GM12878 (cell line): Measurements from ENCODE around the gene SAFB. TPM values are rescaled to one million over a fixed set of nuclear protein-coding genes. Genes with fewer than 3 reads are reported as not detected.

ENCODE experiments used
- ATAC-seq: fragments of 200-7000 bp; cut with Tn5 transposase; 3 replicates; pipeline ENCODE4 v1.9.1; 2020; ENCODE audit warnings: mild to moderate bottlenecking, moderate library complexity
- BruUV-seq: library from RNA; stranded (reverse); fragments of 400-500 nt; replicated peaks from 2 replicates; lab custom pipeline; 2021; lab: Mats Ljungman, UMichigan
- CTCF ChIA-PET: fragments of 300-600 bp; sonication (Branson Sonifier 250); formaldehyde crosslinking; extraction: SDS; loops from one replicate; lab custom pipeline; 2021; ENCODE audit warnings: inconsistent platforms; lab: Yijun Ruan, JAX
- POLR2A ChIA-PET: fragments of 350-600 bp; formaldehyde crosslinking; extraction: SDS; loops from one replicate; lab custom pipeline; 2021; ENCODE audit warnings: inconsistent platforms; lab: Charles Lee
- RAD21 ChIA-PET: fragments of 300-600 bp; sonication (Branson Sonifier 250); formaldehyde crosslinking; loops from one replicate; lab custom pipeline; 2023; ENCODE audit warnings: antibody characterized with exemption; ENCODE audit not compliant: unreplicated experiment; lab: Charles Lee
- SMC1A ChIA-PET: fragments of 300-600 bp; sonication (Branson Sonifier 250); formaldehyde crosslinking; loops from one replicate; lab custom pipeline; 2023; ENCODE audit not compliant: unreplicated experiment, uncharacterized antibody; lab: Charles Lee
- DNase-seq: peaks from one replicate; pipeline ENCODE4 v3.0.0-alpha.2; 2011; ENCODE audit warnings: low read depth, low spot score
- FAIRE-seq: peaks from 3 replicates; lab custom pipeline; 2011; peaks lifted over from hg19 to GRCh38; lab: Jason Lieb, UNC
- H2AFZ ChIP-seq: 2 replicates; pipeline ENCODE4 v1.6.0; 2011; ENCODE audit warnings: low read depth, low read length, control low read depth; ENCODE audit not compliant: control insufficient read depth
- H3K27ac ChIP-seq: 2 replicates; pipeline ENCODE4 v1.5.1; 2011; ENCODE audit warnings: control low read depth; ENCODE audit not compliant: control insufficient read depth, insufficient read depth
- H3K27me3 ChIP-seq, 2 experiments: replicated peaks in 1 of 2; 2 replicates each; pipeline versions ENCODE4 v1.6.0 to v1.6.1; 2011; ENCODE audit warnings: low read length in 1 of 2; ENCODE audit not compliant: control insufficient read depth in 2 of 2, insufficient read depth in 2 of 2
- H3K36me3 ChIP-seq, 2 experiments: 2 replicates each; pipeline ENCODE4 v1.5.1; 2011; ENCODE audit warnings: low read length in 1 of 2; ENCODE audit not compliant: control insufficient read depth in 2 of 2, insufficient read depth in 2 of 2
- H3K4me1 ChIP-seq: 2 replicates; pipeline ENCODE4 v1.6.1; 2011; ENCODE audit warnings: mild to moderate bottlenecking, low read length, moderate library complexity, mixed read lengths; ENCODE audit not compliant: control insufficient read depth, insufficient read depth
- H3K4me2 ChIP-seq: 2 replicates; pipeline ENCODE4 v1.6.0; 2011; ENCODE audit warnings: control low read depth; ENCODE audit not compliant: control insufficient read depth, insufficient read depth
- H3K4me3 ChIP-seq: fragments of 200-600 bp; sonication (generic); 2 replicates; pipeline ENCODE4 v1.5.1; 2016
- H3K79me2 ChIP-seq: 2 replicates; pipeline ENCODE4 v1.6.0; 2011; ENCODE audit warnings: low read length; ENCODE audit not compliant: control insufficient read depth, insufficient read depth
- H3K9ac ChIP-seq: 2 replicates; pipeline ENCODE4 v1.8.0; 2011; ENCODE audit warnings: low read length, control low read depth, mixed read lengths; ENCODE audit not compliant: control insufficient read depth, insufficient read depth
- H3K9me3 ChIP-seq: replicated peaks from 3 replicates; pipeline ENCODE4 v1.5.1; 2011; ENCODE audit warnings: mild to moderate bottlenecking, low read length; ENCODE audit not compliant: control insufficient read depth, insufficient read depth
- H4K20me1 ChIP-seq: 2 replicates; pipeline ENCODE4 v1.6.0; 2011; ENCODE audit not compliant: control insufficient read depth, insufficient read depth
- ATF7 ChIP-seq: fragments of 450-650 bp; IDR thresholded peaks from 2 replicates; pipeline ENCODE4 v1.6.1; 2016; ENCODE audit warnings: low read depth, mild to moderate bottlenecking
- BCLAF1 ChIP-seq: fragments of 450-650 bp; IDR thresholded peaks from 2 replicates; pipeline ENCODE4 v1.6.1; 2017; ENCODE audit warnings: antibody characterized with exemption, mild to moderate bottlenecking, moderate library complexity
- CBX5 ChIP-seq: sonication (generic); IDR thresholded peaks from 2 replicates; pipeline ENCODE4 v1.6.1; 2016; ENCODE audit warnings: low read depth, moderate library complexity, mild to moderate bottlenecking, inconsistent platforms
- CHD2 ChIP-seq: IDR thresholded peaks from 2 replicates; pipeline ENCODE4 v1.6.1; 2011; ENCODE audit warnings: low read depth, low read length, improper control_type of control experiment, borderline replicate concordance
- EP300 ChIP-seq, 2 experiments: fragments of 150-350 bp in 1 of 2; IDR thresholded peaks; 2 replicates each; pipeline ENCODE4 v1.6.1; 2011 to 2012; ENCODE audit warnings: low read depth in 2 of 2, low read length in 2 of 2, borderline replicate concordance in 1 of 2, improper control_type of control experiment in 1 of 2, inconsistent platforms in 1 of 2; ENCODE audit not compliant: control insufficient read depth in 1 of 2
- IKZF2 ChIP-seq, 2 experiments: fragments of 450-650 bp; IDR thresholded peaks; 2 replicates each; pipeline ENCODE4 v1.6.1; 2017; ENCODE audit warnings: mild to moderate bottlenecking in 2 of 2, moderate library complexity in 2 of 2
- IRF4 ChIP-seq: IDR thresholded peaks from 2 replicates; pipeline ENCODE4 v1.6.1; 2011; ENCODE audit warnings: low read depth, low read length
- JUNB ChIP-seq: IDR thresholded peaks from 2 replicates; pipeline ENCODE4 v1.6.1; 2016; ENCODE audit warnings: antibody characterized with exemption, mild to moderate bottlenecking
- KLF5 ChIP-seq: fragments of 450-650 bp; IDR thresholded peaks from 2 replicates; pipeline ENCODE4 v1.6.1; 2014; ENCODE audit warnings: mild to moderate bottlenecking; ENCODE audit not compliant: partially characterized antibody
- MTA2 ChIP-seq: fragments of 450-650 bp; IDR thresholded peaks from 2 replicates; pipeline ENCODE4 v1.6.1; 2016; ENCODE audit warnings: low read depth, mild to moderate bottlenecking, moderate library complexity
- MXI1 ChIP-seq: fragments of 150-350 bp; IDR thresholded peaks from 2 replicates; pipeline ENCODE4 v1.6.1; 2011; ENCODE audit warnings: low read depth, mild to moderate bottlenecking, inconsistent platforms, low read length, improper control_type of control experiment
- NFYB ChIP-seq: IDR thresholded peaks from 2 replicates; pipeline ENCODE4 v1.6.1; 2011; ENCODE audit warnings: low read depth, mild to moderate bottlenecking, low read length, improper control_type of control experiment, moderate library complexity; ENCODE audit not compliant: insufficient read depth
- NR2C2 ChIP-seq: IDR thresholded peaks from 2 replicates; pipeline ENCODE4 v1.6.1; 2011; ENCODE audit warnings: borderline replicate concordance, low read depth; ENCODE audit not compliant: control insufficient read depth, insufficient read length
- PBX3 ChIP-seq: IDR thresholded peaks from 2 replicates; pipeline ENCODE4 v1.6.1; 2011; ENCODE audit warnings: mild to moderate bottlenecking, low read depth, low read length, moderate library complexity; ENCODE audit not compliant: insufficient replicate concordance
- RELA ChIP-seq: fragments of 450-650 bp; IDR thresholded peaks from 2 replicates; pipeline ENCODE4 v1.8.0; 2014; ENCODE audit warnings: borderline replicate concordance; ENCODE audit not compliant: partially characterized antibody
- RFX5 ChIP-seq: IDR thresholded peaks from 2 replicates; pipeline ENCODE4 v1.6.1; 2011; ENCODE audit warnings: low read depth, low read length, improper control_type of control experiment
- SREBF2 ChIP-seq: IDR thresholded peaks from 2 replicates; pipeline ENCODE4 v1.6.1; 2012; ENCODE audit warnings: mild to moderate bottlenecking, low read length
- TCF3 ChIP-seq: IDR thresholded peaks from 2 replicates; pipeline ENCODE4 v1.6.1; 2012; ENCODE audit warnings: low read depth, mild to moderate bottlenecking, low read length, borderline replicate concordance; ENCODE audit not compliant: insufficient read depth
- ZBED1 ChIP-seq: IDR thresholded peaks from 2 replicates; pipeline ENCODE4 v1.6.1; 2016; ENCODE audit warnings: borderline replicate concordance
- ZNF274 ChIP-seq: IDR thresholded peaks from one replicate; pipeline ENCODE4 v1.8.0; 2011; ENCODE audit not compliant: insufficient read length, insufficient read depth
- WGBS: methylation state at CpG from one replicate; pipeline ENCODE4 v1.1.6; 2016; ENCODE audit warnings: low lambda C conversion rate; ENCODE audit not compliant: insufficient replicate concordance, insufficient coverage; ENCODE audit errors: missing lambda C conversion rate; 5-methylcytosine and 5-hydroxymethylcytosine counted together
- in situ Hi-C: fragments of 300-500 bp; cut with MboI; formaldehyde crosslinking; loops from 9 replicates; pipeline ENCODE4 v1.14.3; 2018; ENCODE audit warnings: mixed read lengths
- intact Hi-C: fragments of 100-400 bp; cut with micrococcal nuclease; formaldehyde crosslinking; loops from one replicate; pipeline ENCODE4 v1.14.2; 2022; ENCODE audit not compliant: unreplicated experiment
- polyA plus RNA-seq, 11 experiments: library from polyadenylated mRNA; depleted of rRNA in 4 of 11; unstranded in 6 of 11; stranded (reverse) in 5 of 11; fragments of >200 nt; fragmentation: Nextera tagmentation in 4 of 11; fragmentation: Illumina TruSeq in 1 of 11; extraction: Ambion mirVana in 4 of 11; extraction: Trizol in 1 of 11; gene quantifications; 1 replicate in 1 of 11; 2 replicates in 10 of 11; pipeline versions ENCODE4 v1.2.1 to v1.2.3, GENCODE V29; 2011 to 2016; ENCODE audit warnings: inconsistent platforms in 2 of 11, missing spikeins in 2 of 11, low read depth in 1 of 11
- total RNA-seq, 4 experiments: library from RNA; depleted of rRNA in 3 of 4; stranded (reverse); fragments of >200 nt in 3 of 4; fragmentation: Illumina TruSeq in 1 of 4; extraction: Trizol in 1 of 4; gene quantifications; 2 replicates each; pipeline versions ENCODE4 v1.2.1 to v1.2.3, GENCODE V29; 2013 to 2021
- TF ChIP-seq, protein P1 (sequence below): IDR thresholded peaks from 2 replicates; pipeline ENCODE4 v1.6.1; 2012; ENCODE audit warnings: low read depth, low read length, improper control_type of control experiment

Gene SAFB
- total and polyA plus RNA-seq, 10 of the 15 experiments (the other 5 are each of a cell fraction or from before 2014, with no cell fraction given) = 1.6 to 131 (median 61.2) TPM

- WGBS = 3% methylated on average over 23 of the region's 23 CpGs
- Histone ChIP-seq H3K79me2 (peaks cover 12% of the 10 kb centered on the region), H3K36me3 (peaks cover 0 to 2% of the 10 kb centered on the region in 2 experiments; a peak in 2 of 4 replicates), H3K4me1 (peaks cover 5% of the 10 kb centered on the region; the same call in 1 of the 2 replicates), H3K9ac (peak overlapping the region; percentile 81), H2AFZ (peak overlapping the region; percentile 77), H3K27me3 (no peaks in the 10 kb centered on the region), H3K4me2 (peak overlapping the region; percentile 96), H3K4me3 (peak overlapping the region; percentile 98), H4K20me1 (no peaks in the 10 kb centered on the region), H3K9me3 (no peaks in the 10 kb centered on the region), H3K27ac (peak overlapping the region; percentile 46)
- ChIA-PET CTCF (interaction anchor here (1.0 kb wide), 1 partner anchor 10 kb away, joined by 4 read pairs; the partner anchor contains the start of gene RPL36), RAD21 (no interaction called here), POLR2A (interaction anchor here (0.5 kb wide), 1 partner anchor 71 kb away, joined by 4 read pairs; no protein-coding TSS in a partner anchor), SMC1A (no interaction called here)
- in situ Hi-C loops (loop anchor here (10.0 kb wide), 1 partner anchor 1435 kb away; the partner anchor contains the start of gene YJU2), intact Hi-C loops (no loop called here)
- no peak for DNase-seq
- BruUV-seq = TSS peak; percentile 89
- no peak for ATAC-seq
- FAIRE-seq = peak; percentile 44
- no peak for TF ChIP-seq RFX5
- TF ChIP-seq KLF5 = no peak
- no peak for TF ChIP-seq CHD2
- TF ChIP-seq NR2C2 = no peak
- no peak for TF ChIP-seq PBX3
- TF ChIP-seq ZNF274 = no peak
- TF ChIP-seq NFYB = no peak
- no peak for TF ChIP-seq SREBF2
- TF ChIP-seq MXI1 = no peak
- TF ChIP-seq, protein P1, sequence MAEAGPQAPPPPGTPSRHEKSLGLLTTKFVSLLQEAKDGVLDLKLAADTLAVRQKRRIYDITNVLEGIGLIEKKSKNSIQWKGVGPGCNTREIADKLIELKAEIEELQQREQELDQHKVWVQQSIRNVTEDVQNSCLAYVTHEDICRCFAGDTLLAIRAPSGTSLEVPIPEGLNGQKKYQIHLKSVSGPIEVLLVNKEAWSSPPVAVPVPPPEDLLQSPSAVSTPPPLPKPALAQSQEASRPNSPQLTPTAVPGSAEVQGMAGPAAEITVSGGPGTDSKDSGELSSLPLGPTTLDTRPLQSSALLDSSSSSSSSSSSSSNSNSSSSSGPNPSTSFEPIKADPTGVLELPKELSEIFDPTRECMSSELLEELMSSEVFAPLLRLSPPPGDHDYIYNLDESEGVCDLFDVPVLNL = no peak
- no peak for TF ChIP-seq CBX5
- no peak for TF ChIP-seq EP300 (IDR thresholded peaks at IDR 0.05; ENCODE audit: borderline replicate concordance in 1 of 2, control insufficient read depth in 1 of 2, low read depth in 2 of 2, low read length in 2 of 2)
- TF ChIP-seq BCLAF1 = no peak
- TF ChIP-seq IRF4 = 0 out of 2 replicates have a peak, but pooled peaks have one; percentile 9
- TF ChIP-seq JUNB = no peak
- TF ChIP-seq ZBED1 = no peak
- TF ChIP-seq TCF3 = no peak
- 0 out of 2 replicates have a peak, but pooled peaks have one; percentile 34 for TF ChIP-seq MTA2
- TF ChIP-seq IKZF2 (IDR thresholded peaks at IDR 0.05) = peak in 1 of 2 experiments; percentile 43; a peak in 1 of 4 replicates
- no peak for TF ChIP-seq RELA
- TF ChIP-seq ATF7 = no peak
These were observed 57.2 kb downstream of the SAFB start for GRCh38 chr19:5680084-5680436.
